Lower leg skin (tissue), 4 donors: ENCODE data around the gene HOXB2. TPM values are rescaled to one million over a fixed set of nuclear protein-coding genes. Genes with fewer than 3 reads are reported as not detected.
"Not testable (repeated sequence)": the region's sequence is repeated elsewhere in the genome, so short reads cannot be mapped to it uniquely, and the experiment has no call there.

Experiments
- DNase-seq, 2 donors: peaks; one replicate each; pipeline ENCODE4 v3.0.0-alpha.2; 2019; ENCODE audit warnings: low spot score in 2 of 2
- H3K4me3 ChIP-seq: fragments of 200-600 bp; sonication (generic); 2 replicates; pipeline ENCODE4 v1.5.1; 2017; ENCODE audit warnings: mild to moderate bottlenecking, low read depth; ENCODE audit not compliant: poor library complexity, severe bottlenecking
- POLR2A ChIP-seq, 2 donors: fragments of 450-650 bp; IDR thresholded peaks; one replicate each; pipeline ENCODE4 v1.6.1; 2016 to 2017; ENCODE audit warnings: antibody characterized with exemption in 2 of 2, mild to moderate bottlenecking in 1 of 2, moderate library complexity in 1 of 2
- WGBS, 2 donors: methylation state at CpG; one replicate each; pipeline ENCODE4 v1.1.5; 2018; 5-methylcytosine and 5-hydroxymethylcytosine counted together
- intact Hi-C: fragments of 100-400 bp; cut with DNase I; formaldehyde crosslinking; loops from one replicate; pipeline ENCODE4 v1.15.0; 2023; ENCODE audit warnings: low total_unique reads
- total RNA-seq, 4 donors: library from RNA; depleted of rRNA; stranded (reverse); fragments of >200 nt; gene quantifications; one replicate each; pipeline ENCODE4 v1.1.0, GENCODE V29; 2016
- TF ChIP-seq, protein P1 (sequence below), 3 donors: fragments of 450-650 bp; IDR thresholded peaks; one replicate each; pipeline ENCODE4 v1.5.1; 2016; ENCODE audit warnings: antibody characterized with exemption in 3 of 3, mild to moderate bottlenecking in 3 of 3, moderate library complexity in 2 of 3

Gene HOXB2
- total RNA-seq, 4 donors from 2014 or later = 5.8 to 34.9 (median 20.9) TPM

DNA sequence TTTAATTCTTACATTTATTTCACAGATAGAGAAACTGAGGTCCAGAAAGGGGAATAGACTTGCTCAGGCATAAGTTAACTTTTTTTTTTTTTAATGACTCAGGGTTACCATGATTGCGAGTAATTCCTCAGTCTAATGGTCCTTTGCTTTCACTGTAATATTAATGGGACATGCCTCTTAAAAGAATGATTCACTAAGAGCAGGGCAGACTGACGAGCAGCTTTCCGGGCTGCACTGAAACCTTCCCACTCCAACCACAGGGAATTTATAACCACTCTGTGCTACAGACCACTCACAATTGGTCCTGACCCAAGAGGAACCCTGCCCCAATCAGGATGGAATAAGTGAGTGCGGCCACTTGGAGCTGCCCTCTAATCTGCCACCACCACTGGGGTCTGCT, 5.7 kb downstream of the HOXB2 start:
- no peak for DNase-seq
- WGBS, 2 donors = 82 to 83% methylated on average over 4 of the region's 4 CpGs
- no peak overlapping the region for H3K4me3 ChIP-seq
- TF ChIP-seq, protein P1, sequence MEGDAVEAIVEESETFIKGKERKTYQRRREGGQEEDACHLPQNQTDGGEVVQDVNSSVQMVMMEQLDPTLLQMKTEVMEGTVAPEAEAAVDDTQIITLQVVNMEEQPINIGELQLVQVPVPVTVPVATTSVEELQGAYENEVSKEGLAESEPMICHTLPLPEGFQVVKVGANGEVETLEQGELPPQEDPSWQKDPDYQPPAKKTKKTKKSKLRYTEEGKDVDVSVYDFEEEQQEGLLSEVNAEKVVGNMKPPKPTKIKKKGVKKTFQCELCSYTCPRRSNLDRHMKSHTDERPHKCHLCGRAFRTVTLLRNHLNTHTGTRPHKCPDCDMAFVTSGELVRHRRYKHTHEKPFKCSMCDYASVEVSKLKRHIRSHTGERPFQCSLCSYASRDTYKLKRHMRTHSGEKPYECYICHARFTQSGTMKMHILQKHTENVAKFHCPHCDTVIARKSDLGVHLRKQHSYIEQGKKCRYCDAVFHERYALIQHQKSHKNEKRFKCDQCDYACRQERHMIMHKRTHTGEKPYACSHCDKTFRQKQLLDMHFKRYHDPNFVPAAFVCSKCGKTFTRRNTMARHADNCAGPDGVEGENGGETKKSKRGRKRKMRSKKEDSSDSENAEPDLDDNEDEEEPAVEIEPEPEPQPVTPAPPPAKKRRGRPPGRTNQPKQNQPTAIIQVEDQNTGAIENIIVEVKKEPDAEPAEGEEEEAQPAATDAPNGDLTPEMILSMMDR (IDR thresholded peaks at IDR 0.05) = no peak
- no peak for TF ChIP-seq POLR2A (IDR thresholded peaks at IDR 0.05)
- intact Hi-C loops = no loop called here

DNA sequence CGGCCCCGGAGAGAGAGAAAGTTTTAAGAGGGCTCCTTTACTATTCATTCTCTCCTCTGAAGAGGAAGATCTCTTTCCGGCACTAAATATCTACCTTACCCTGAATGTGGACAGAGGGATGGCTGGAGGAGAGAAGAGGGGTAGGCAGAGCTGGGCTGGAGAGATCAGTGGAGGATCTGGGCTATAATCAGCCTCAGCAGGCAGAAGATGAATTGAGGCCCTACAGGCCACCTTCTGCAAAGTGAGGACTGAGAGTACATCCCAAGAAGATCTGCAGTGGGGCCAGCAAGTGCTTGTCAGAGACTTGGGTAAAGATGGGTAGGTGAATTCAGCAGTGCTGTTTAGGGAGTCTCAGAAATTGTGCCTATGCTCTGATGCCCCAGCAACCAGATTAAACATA, 7.6 kb downstream of the HOXB2 start:
- WGBS, 2 donors = 95 to 98% methylated on average over 3 of the region's 3 CpGs
- no peak overlapping the region for H3K4me3 ChIP-seq
- TF ChIP-seq, protein P1 (IDR thresholded peaks at IDR 0.05) = no peak
- no peak for TF ChIP-seq POLR2A (IDR thresholded peaks at IDR 0.05)
- intact Hi-C loops = no loop called here
- no peak for DNase-seq

DNA sequence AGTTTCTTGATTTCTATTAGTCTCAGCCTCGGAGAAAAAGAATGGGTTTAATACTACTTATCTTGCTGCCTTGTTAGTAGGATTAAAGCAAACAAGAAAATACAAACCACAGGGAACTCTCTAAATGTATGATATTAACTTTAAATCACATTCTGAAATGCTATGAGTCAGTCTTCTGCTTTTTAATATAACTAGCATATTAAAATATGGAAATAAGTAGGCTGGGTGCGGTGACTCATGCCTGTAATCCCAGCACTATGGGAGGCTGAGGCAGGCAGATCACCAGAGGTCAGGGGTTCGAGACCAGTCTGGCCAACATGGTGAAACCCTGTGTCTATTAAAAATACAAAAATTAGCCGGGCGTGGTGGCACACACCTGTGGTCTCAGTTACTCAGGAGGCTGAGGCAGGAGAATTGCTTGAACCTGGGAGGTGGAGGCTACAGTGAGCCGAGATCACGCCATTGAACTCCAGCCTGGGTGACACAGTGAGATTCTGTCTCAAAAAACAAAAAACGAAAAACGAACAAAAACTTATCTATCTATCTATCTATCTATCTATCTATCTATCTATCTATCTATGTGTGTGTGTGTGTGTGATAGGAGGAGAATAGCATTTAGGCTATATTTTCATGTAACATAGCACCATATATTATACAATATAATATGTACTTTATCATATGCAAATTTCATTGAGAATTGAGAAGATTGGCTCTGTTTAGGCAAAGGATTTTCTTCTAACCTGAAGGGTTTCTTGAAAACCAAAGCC, 8.9 kb downstream of the HOXB2 start:
- intact Hi-C loops, DNase-seq, H3K4me3 ChIP-seq: not testable (repeated sequence)
- 84 to 89% methylated on average over 9 of the region's 9 CpGs for WGBS, 2 donors

DNA sequence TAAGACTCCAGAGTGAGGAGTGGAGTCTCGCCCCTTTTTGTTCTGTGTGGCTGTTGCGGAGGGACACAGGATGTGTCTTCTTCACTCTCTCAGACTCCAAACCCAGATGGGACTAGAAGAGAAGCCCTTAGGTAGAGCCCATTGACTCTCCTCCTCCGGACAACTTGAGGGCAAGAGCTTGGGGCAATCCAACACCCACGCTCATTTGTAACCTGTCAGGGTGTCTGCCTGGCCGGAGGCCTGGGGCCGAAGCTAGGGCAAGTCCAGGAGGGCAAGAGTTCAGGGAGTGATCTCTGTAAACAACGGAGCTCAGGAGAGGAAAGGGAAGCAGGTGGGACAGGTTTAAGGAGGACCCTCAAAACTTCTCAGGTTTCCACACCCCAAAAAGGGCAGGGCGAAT, 12.6 kb downstream of the HOXB2 start:
- no peak for DNase-seq
- TF ChIP-seq, protein P1 (IDR thresholded peaks at IDR 0.05) = no peak
- no peak for TF ChIP-seq POLR2A (IDR thresholded peaks at IDR 0.05)
- H3K4me3 ChIP-seq = no peak overlapping the region
- WGBS, 2 donors = 89 to 95% methylated on average over 8 of the region's 8 CpGs
- intact Hi-C loops = no loop called here

DNA sequence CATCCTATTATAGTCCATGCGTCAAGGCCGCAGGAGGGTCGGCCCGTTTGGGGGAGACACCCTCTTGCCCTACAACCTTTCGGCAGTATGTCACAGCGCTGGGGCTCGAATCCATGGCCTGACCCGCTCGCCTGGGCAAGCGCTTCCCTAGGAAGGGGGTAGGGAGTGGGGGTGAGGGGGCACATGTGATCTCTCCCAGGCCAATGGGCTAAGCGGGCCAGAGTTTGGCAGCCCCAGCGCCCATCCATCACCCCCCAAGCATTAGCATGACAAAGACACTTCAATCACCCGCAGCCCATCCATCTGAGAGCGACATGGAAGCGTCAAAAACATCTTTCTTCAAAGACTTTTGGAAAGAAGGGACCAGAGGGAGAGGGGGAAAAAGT, 14.0 kb downstream of the HOXB2 start, which contains the start of gene HOXB1:
TSS of gene HOXB1 (minus strand) at position 125 of the 386 bp plus-strand sequence. CDS start at position 18, 107 bp downstream.
- 84 to 94% methylated on average over 15 of the region's 15 CpGs for WGBS, 2 donors
- intact Hi-C loops = no loop called here
- no peak for DNase-seq
- TF ChIP-seq POLR2A (IDR thresholded peaks at IDR 0.05) = no peak
- TF ChIP-seq, protein P1 (IDR thresholded peaks at IDR 0.05) = no peak
- no peak within 1 kb of the TSS for H3K4me3 ChIP-seq

DNA sequence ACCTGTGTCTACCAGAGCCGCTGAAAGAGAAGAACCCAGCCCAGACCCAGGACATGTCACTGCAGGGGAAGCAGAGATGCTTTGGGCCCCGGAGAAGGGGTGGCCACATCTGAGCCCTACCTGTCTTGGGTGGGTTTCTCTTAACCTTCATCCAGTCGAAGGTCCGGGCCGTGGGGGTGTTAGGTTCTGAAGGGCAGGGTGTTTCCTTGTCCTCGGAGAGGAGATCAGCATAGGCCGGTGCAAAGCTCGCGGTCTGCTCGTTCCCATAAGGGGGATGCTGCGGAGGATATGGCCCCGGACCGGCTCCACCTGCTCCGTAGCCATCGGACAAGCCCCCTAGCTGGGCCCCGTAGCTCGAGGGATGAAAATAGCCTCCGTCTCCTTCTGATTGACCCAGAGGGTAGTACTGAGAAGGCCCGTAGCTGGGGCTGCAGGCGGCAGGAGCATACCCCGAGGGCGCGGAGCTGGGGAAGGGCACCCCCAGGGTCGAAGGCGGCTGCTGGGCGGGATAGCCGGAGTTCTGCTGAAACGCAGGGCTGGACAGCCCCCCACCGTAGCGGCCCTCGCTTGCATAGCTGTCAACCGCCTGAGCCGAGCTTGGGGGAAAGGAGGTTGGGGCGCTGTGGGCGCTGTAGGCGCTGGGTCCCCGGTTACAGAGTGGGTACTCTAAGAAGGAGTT, 14.6 kb downstream of the HOXB2 start:
- intact Hi-C loops = no loop called here
- no peak for DNase-seq
- TF ChIP-seq POLR2A (IDR thresholded peaks at IDR 0.05) = no peak
- TF ChIP-seq, protein P1 (IDR thresholded peaks at IDR 0.05) = no peak
- H3K4me3 ChIP-seq = no peak overlapping the region
- 85 to 89% methylated on average over 32 to 37 of the region's 37 CpGs for WGBS, 2 donors
